ENCODE data around the gene ANKMY2. TPM values are rescaled to one million over a fixed set of nuclear protein-coding genes. Genes with fewer than 3 reads are reported as not detected.

Gene ANKMY2
- total RNA-seq, 5 donors from 2014 or later (not counting 1 experiment from before 2014, with no cell fraction given) = 7.8 to 10.9 (median 10.0) TPM

GRCh38 chr7:16564023-16564380 lies 81.6 kb downstream of the ANKMY2 start:
- Histone ChIP-seq H3K27ac (ENCODE audit: low read length) (no peak overlapping the region), H3K4me1 (ENCODE audit: control insufficient read depth in 1 of 2, extremely low read depth in 1 of 2, insufficient read depth in 2 of 2, low read length in 2 of 2) (peaks cover 0 to 9% of the 10 kb centered on the region in 2 experiments), H3K9me3 (no peaks in the 10 kb centered on the region), H3K36me3 (ENCODE audit: control insufficient read depth in 2 of 2, extremely low read depth in 1 of 2, insufficient read depth in 1 of 2, low read length in 1 of 2) (no peaks in the 10 kb centered on the region), H3K4me3 (ENCODE audit: control insufficient read depth in 1 of 2, extremely low read depth in 1 of 2, low read length in 1 of 2) (no peak overlapping the region), H3K27me3 (replicated peaks in 1 of 2; ENCODE audit: control insufficient read depth in 2 of 2, extremely low read depth in 1 of 2, insufficient read depth in 2 of 2, low read length in 1 of 2) (no peaks in the 10 kb centered on the region)
- H3K27me3 Mint-ChIP-seq = peaks cover 8 to 11% of the 10 kb centered on the region in 2 donors
- no peaks in the 10 kb centered on the region for H3K9me3 Mint-ChIP-seq
- DNase-seq (peak in 1 of 35 experiments; percentile 20), ATAC-seq (replicated peaks in 1 of 4) (peak in 1 of 4 experiments; percentile 68)
- H3K27ac Mint-ChIP-seq = peak overlapping the region in 1 of 2 donors; percentile 89
- H3K4me3 Mint-ChIP-seq = peak overlapping the region in 2 of 3 donors; percentile 74 to 75
- H3K4me1 Mint-ChIP-seq = peaks cover 22 to 24% (median 23%) of the 10 kb centered on the region in 3 donors
- H3K36me3 Mint-ChIP-seq = no peaks in the 10 kb centered on the region
- WGBS (ENCODE audit: insufficient coverage) = no CpG with 5 or more reads among the region's 4 CpGs
- ChIA-PET CTCF (interaction anchor here (0.6 to 3.5 kb wide), 25 partner anchors 8 to 1184 kb away, joined by 3 to 62 read pairs (median 8); no protein-coding TSS in a partner anchor), POLR2A (interaction anchor here (0.8 to 1.3 kb wide), 2 partner anchors 143 to 418 kb away, joined by 3 read pairs; partner anchors contain the start of gene CRPPA (in 1 of the 2))

GRCh38 chr7:16563281-16564022 lies 82.1 kb downstream of the ANKMY2 start:
- Histone ChIP-seq H3K9me3 (no peaks in the 10 kb centered on the region), H3K27ac (ENCODE audit: low read length) (no peak overlapping the region), H3K4me3 (ENCODE audit: control insufficient read depth in 1 of 2, extremely low read depth in 1 of 2, low read length in 1 of 2) (peak overlapping the region in 1 of 2 donors; percentile 32), H3K27me3 (replicated peaks in 1 of 2; ENCODE audit: control insufficient read depth in 2 of 2, extremely low read depth in 1 of 2, insufficient read depth in 2 of 2, low read length in 1 of 2) (no peaks in the 10 kb centered on the region), H3K4me1 (ENCODE audit: control insufficient read depth in 1 of 2, extremely low read depth in 1 of 2, insufficient read depth in 2 of 2, low read length in 2 of 2) (peaks cover 0 to 9% of the 10 kb centered on the region in 2 experiments), H3K36me3 (ENCODE audit: control insufficient read depth in 2 of 2, extremely low read depth in 1 of 2, insufficient read depth in 1 of 2, low read length in 1 of 2) (no peaks in the 10 kb centered on the region)
- peak overlapping the region; percentile 28 to 89 for H3K27ac Mint-ChIP-seq
- ChIA-PET POLR2A (interaction anchor here in 1 of 2 donors (1.3 kb wide), 1 partner anchor 142 kb away, joined by 3 read pairs; the partner anchor contains the start of gene CRPPA), CTCF (interaction anchor here (0.8 to 3.1 kb wide), 5 partner anchors 11 to 486 kb away, joined by 3 to 17 read pairs (median 4); no protein-coding TSS in a partner anchor)
- peak overlapping the region; percentile 74 to 76 (median 75) for H3K4me3 Mint-ChIP-seq
- H3K4me1 Mint-ChIP-seq = peaks cover 22 to 24% (median 23%) of the 10 kb centered on the region in 3 donors
- no peaks in the 10 kb centered on the region for H3K36me3 Mint-ChIP-seq
- ATAC-seq (replicated peaks in 1 of 4) (peak; percentile 43 to 77 (median 50)), DNase-seq (peak in 1 of 35 experiments; percentile 27)
- no peaks in the 10 kb centered on the region for H3K9me3 Mint-ChIP-seq
- WGBS (ENCODE audit: insufficient coverage) = no CpG with 5 or more reads among the region's 5 CpGs
- H3K27me3 Mint-ChIP-seq = peaks cover 6 to 10% of the 10 kb centered on the region in 2 donors

- DNase-seq (no peak), ATAC-seq (replicated peaks in 1 of 4) (no peak)
- WGBS (ENCODE audit: insufficient coverage) = 81% methylated on average over 4 of the region's 9 CpGs
- Mint-ChIP-seq H3K4me1 (peaks cover 22 to 24% (median 23%) of the 10 kb centered on the region in 3 donors), H3K9me3 (no peaks in the 10 kb centered on the region), H3K27me3 (peaks cover 4 to 7% of the 10 kb centered on the region in 2 donors), H3K4me3 (peak overlapping the region; percentile 74 to 76 (median 75)), H3K27ac (no peak overlapping the region), H3K36me3 (no peaks in the 10 kb centered on the region)
- Histone ChIP-seq H3K9me3 (no peaks in the 10 kb centered on the region), H3K4me3 (ENCODE audit: control insufficient read depth in 1 of 2, extremely low read depth in 1 of 2, low read length in 1 of 2) (no peak overlapping the region), H3K27ac (ENCODE audit: low read length) (no peak overlapping the region), H3K4me1 (ENCODE audit: control insufficient read depth in 1 of 2, extremely low read depth in 1 of 2, insufficient read depth in 2 of 2, low read length in 2 of 2) (peaks cover 0 to 9% of the 10 kb centered on the region in 2 experiments), H3K27me3 (replicated peaks in 1 of 2; ENCODE audit: control insufficient read depth in 2 of 2, extremely low read depth in 1 of 2, insufficient read depth in 2 of 2, low read length in 1 of 2) (no peaks in the 10 kb centered on the region), H3K36me3 (ENCODE audit: control insufficient read depth in 2 of 2, extremely low read depth in 1 of 2, insufficient read depth in 1 of 2, low read length in 1 of 2) (no peaks in the 10 kb centered on the region)
- ChIA-PET POLR2A (interaction anchor here in 1 of 2 donors (1.3 kb wide), 1 partner anchor 141 kb away, joined by 3 read pairs; the partner anchor contains the start of gene CRPPA), CTCF (interaction anchor here in 1 of 2 donors (0.8 to 1.3 kb wide), 3 partner anchors 10 to 142 kb away, joined by 3 to 4 read pairs (median 3); no protein-coding TSS in a partner anchor)
Measured at GRCh38 chr7:16562456-16563220, 82.9 kb downstream of the ANKMY2 start.

- CTCF ChIA-PET = no interaction called here
- Mint-ChIP-seq H3K27me3 (peaks cover 4% of the 10 kb centered on the region in 2 donors), H3K9me3 (no peaks in the 10 kb centered on the region), H3K4me1 (peaks cover 22 to 24% (median 23%) of the 10 kb centered on the region in 3 donors), H3K36me3 (no peaks in the 10 kb centered on the region), H3K27ac (no peak overlapping the region), H3K4me3 (no peak overlapping the region)
- Histone ChIP-seq H3K27ac (ENCODE audit: low read length) (no peak overlapping the region), H3K4me1 (ENCODE audit: control insufficient read depth in 1 of 2, extremely low read depth in 1 of 2, insufficient read depth in 2 of 2, low read length in 2 of 2) (peaks cover 0 to 9% of the 10 kb centered on the region in 2 experiments), H3K36me3 (ENCODE audit: control insufficient read depth in 2 of 2, extremely low read depth in 1 of 2, insufficient read depth in 1 of 2, low read length in 1 of 2) (no peaks in the 10 kb centered on the region), H3K27me3 (replicated peaks in 1 of 2; ENCODE audit: control insufficient read depth in 2 of 2, extremely low read depth in 1 of 2, insufficient read depth in 2 of 2, low read length in 1 of 2) (no peaks in the 10 kb centered on the region), H3K9me3 (no peaks in the 10 kb centered on the region), H3K4me3 (ENCODE audit: control insufficient read depth in 1 of 2, extremely low read depth in 1 of 2, low read length in 1 of 2) (no peak overlapping the region)
- no peak for DNase-seq
- POLR2A ChIA-PET = no interaction called here
- 100% methylated on average over 3 of the region's 3 CpGs for WGBS (ENCODE audit: insufficient coverage)
- no peak for ATAC-seq (replicated peaks in 1 of 4)
Measured at GRCh38 chr7:16561943-16562342, 83.6 kb downstream of the ANKMY2 start.

GRCh38 chr7:16559497-16560179 lies 85.9 kb downstream of the ANKMY2 start:
- ATAC-seq (replicated peaks in 1 of 4) (no peak), DNase-seq (no peak)
- CTCF ChIA-PET = interaction anchor here in 1 of 2 donors (0.6 kb wide), 1 partner anchor 404 kb away, joined by 3 read pairs; no protein-coding TSS in a partner anchor
- Mint-ChIP-seq H3K9me3 (no peaks in the 10 kb centered on the region), H3K36me3 (no peaks in the 10 kb centered on the region), H3K4me1 (peaks cover 18 to 20% (median 19%) of the 10 kb centered on the region in 3 donors), H3K27ac (no peak overlapping the region), H3K4me3 (no peak overlapping the region), H3K27me3 (peaks cover 0 to 2% of the 10 kb centered on the region in 2 donors)
- Histone ChIP-seq H3K36me3 (ENCODE audit: control insufficient read depth in 2 of 2, extremely low read depth in 1 of 2, insufficient read depth in 1 of 2, low read length in 1 of 2) (no peaks in the 10 kb centered on the region), H3K4me1 (ENCODE audit: control insufficient read depth in 1 of 2, extremely low read depth in 1 of 2, insufficient read depth in 2 of 2, low read length in 2 of 2) (peaks cover 0 to 9% of the 10 kb centered on the region in 2 experiments), H3K4me3 (ENCODE audit: control insufficient read depth in 1 of 2, extremely low read depth in 1 of 2, low read length in 1 of 2) (no peak overlapping the region), H3K27ac (ENCODE audit: low read length) (no peak overlapping the region), H3K27me3 (replicated peaks in 1 of 2; ENCODE audit: control insufficient read depth in 2 of 2, extremely low read depth in 1 of 2, insufficient read depth in 2 of 2, low read length in 1 of 2) (no peaks in the 10 kb centered on the region), H3K9me3 (no peaks in the 10 kb centered on the region)
- POLR2A ChIA-PET = no interaction called here
- 20% methylated on average over 1 of the region's 3 CpGs for WGBS (ENCODE audit: insufficient coverage)

Measured in T-cell (primary cell).